K562 (cell line): ENCODE measurements around the gene PAM. TPM values are rescaled to one million over a fixed set of nuclear protein-coding genes. Genes with fewer than 3 reads are reported as not detected.
A peak's percentile ranks its signal among the peaks of the same experiment; 100 is the strongest.

Source experiments
- ATAC-seq: fragments of 200-7000 bp; cut with Tn5 transposase; 3 replicates; pipeline ENCODE4 v1.9.1; 2020; ENCODE audit warnings: moderate library complexity
- BruUV-seq: library from RNA; stranded (reverse); fragments of 400-500 nt; replicated peaks from 2 replicates; lab custom pipeline; 2021; lab: Mats Ljungman, UMichigan
- CTCF ChIA-PET: fragments of 300-600 bp; formaldehyde crosslinking; extraction: SDS; loops from one replicate; lab custom pipeline; 2021; ENCODE audit warnings: low intra/inter-chr PET ratio; lab: Yijun Ruan, JAX
- POLR2A ChIA-PET: fragments of 300-600, 350-650 bp; sonication (Branson Sonifier 250); formaldehyde crosslinking; extraction: SDS; loops from one replicate; lab custom pipeline; 2021; ENCODE audit warnings: antibody characterized with exemption, inconsistent platforms; lab: Yijun Ruan, JAX
- DNase-seq, 4 experiments: peaks; one replicate each; pipeline versions ENCODE4 v3.0.0 to v3.0.0-alpha.2; 2011 to 2018; ENCODE audit warnings: low spot score in 3 of 4, mixed read lengths in 3 of 4; ENCODE audit errors: extremely low read depth in 1 of 4
- FAIRE-seq: peaks from 2 replicates; lab custom pipeline; 2011; peaks lifted over from hg19 to GRCh38; lab: Jason Lieb, UNC
- H2AFZ ChIP-seq: 2 replicates; pipeline ENCODE4 v1.6.0; 2011; ENCODE audit warnings: low read depth, low read length, control low read depth, inconsistent platforms
- H3K27ac ChIP-seq: fragments of 200-600 bp; 3 replicates; pipeline ENCODE4 v1.8.0; 2011; ENCODE audit warnings: low read depth, mild to moderate bottlenecking, control low read depth, inconsistent platforms, low read length, moderate library complexity, mixed read lengths; ENCODE audit errors: extremely low read depth
- H3K27me3 ChIP-seq, 2 experiments: fragments of 300-600 bp in 1 of 2; 2 replicates in 1 of 2; 3 replicates in 1 of 2; pipeline versions ENCODE4 v1.6.0 to v1.8.0; 2011; ENCODE audit warnings: inconsistent platforms in 2 of 2, low read length in 2 of 2, mild to moderate bottlenecking in 1 of 2, mixed read lengths in 1 of 2, moderate library complexity in 1 of 2; ENCODE audit not compliant: control insufficient read depth in 2 of 2, insufficient read depth in 2 of 2
- H3K36me3 ChIP-seq: fragments of 300-600 bp; 3 replicates; pipeline ENCODE4 v1.8.0; 2011; ENCODE audit warnings: mild to moderate bottlenecking, low read length, inconsistent platforms; ENCODE audit not compliant: control insufficient read depth, insufficient read depth
- H3K4me1 ChIP-seq, 2 experiments: fragments of 200-600 bp in 1 of 2; replicated peaks in 1 of 2; 2 replicates in 1 of 2; 3 replicates in 1 of 2; pipeline versions ENCODE4 v1.5.1 to v1.8.0; 2011; ENCODE audit warnings: inconsistent platforms in 2 of 2, low read length in 2 of 2, mild to moderate bottlenecking in 1 of 2, mixed read lengths in 1 of 2, moderate library complexity in 1 of 2; ENCODE audit not compliant: control insufficient read depth in 2 of 2, insufficient read depth in 2 of 2
- H3K4me2 ChIP-seq: 2 replicates; pipeline ENCODE4 v1.6.1; 2011; ENCODE audit warnings: low read length, control low read depth, inconsistent platforms, mixed read lengths; ENCODE audit not compliant: insufficient read depth
- H3K4me3 ChIP-seq: fragments of 200-600 bp; sonication (generic), shearing (Covaris generic); 2 replicates; pipeline ENCODE4 v1.5.1; 2016; ENCODE audit warnings: control low read depth, inconsistent platforms
- H3K79me2 ChIP-seq: fragments of 200-600 bp; 3 replicates; pipeline ENCODE4 v1.8.0; 2011; ENCODE audit warnings: low read length, inconsistent platforms; ENCODE audit not compliant: control insufficient read depth, insufficient read depth
- H3K9ac ChIP-seq, 2 experiments: 2 replicates each; pipeline versions ENCODE4 v1.6.0 to v1.6.1; 2011; ENCODE audit warnings: low read depth in 2 of 2, low read length in 2 of 2, control low read depth in 1 of 2, inconsistent platforms in 1 of 2, mild to moderate bottlenecking in 1 of 2, mixed read lengths in 1 of 2; ENCODE audit not compliant: insufficient read depth in 1 of 2
- H3K9me1 ChIP-seq: one replicate; pipeline ENCODE4 v1.6.0; 2011; ENCODE audit warnings: inconsistent platforms, mild to moderate bottlenecking, low read length, moderate library complexity; ENCODE audit not compliant: control insufficient read depth, insufficient read depth
- H3K9me3 ChIP-seq: replicated peaks from 2 replicates; pipeline ENCODE4 v1.5.1; 2011; ENCODE audit warnings: low read depth, low read length, inconsistent platforms; ENCODE audit not compliant: control insufficient read depth, insufficient read depth
- H4K20me1 ChIP-seq: replicated peaks from 2 replicates; pipeline ENCODE4 v1.6.1; 2011; ENCODE audit warnings: low read length, inconsistent platforms, mixed read lengths; ENCODE audit not compliant: control insufficient read depth, insufficient read depth
- BRF1 ChIP-seq: IDR thresholded peaks from 3 replicates; pipeline ENCODE4 v1.6.1; 2011; ENCODE audit warnings: borderline replicate concordance, mild to moderate bottlenecking; ENCODE audit not compliant: insufficient read length; ENCODE audit errors: extremely low read depth
- CTBP1 ChIP-seq: fragments of 450-650 bp; IDR thresholded peaks from 2 replicates; pipeline ENCODE4 v1.6.1; 2016; ENCODE audit warnings: borderline replicate concordance
- NFIC ChIP-seq: fragments of 450-650 bp; IDR thresholded peaks from 2 replicates; pipeline ENCODE4 v1.6.1; 2017; ENCODE audit warnings: mild to moderate bottlenecking, inconsistent platforms
- POLR2G ChIP-seq: fragments of 200-400 bp; formaldehyde crosslinking; IDR thresholded peaks from 2 replicates; pipeline ENCODE4 v1.6.1; 2017; ENCODE audit warnings: low read depth, mild to moderate bottlenecking, antibody characterized with exemption, low read length, moderate library complexity
- ZNF507 ChIP-seq: conservative IDR thresholded peaks from 2 replicates; pipeline ENCODE4 v1.6.1; 2017; ENCODE audit warnings: missing genetic modification characterization, missing compliant biosample characterization
- ZSCAN29 ChIP-seq: fragments of 450-650 bp; IDR thresholded peaks from 2 replicates; pipeline ENCODE4 v1.6.1; 2017
- WGBS: fragments of 100-300 bp; shearing (Covaris generic); methylation state at CpG from one replicate; pipeline ENCODE4 v1.1.6; 2016; ENCODE audit warnings: low coverage, mixed read lengths; ENCODE audit not compliant: insufficient coverage; ENCODE audit errors: missing lambda C conversion rate; 5-methylcytosine and 5-hydroxymethylcytosine counted together
- in situ Hi-C: fragments of 300-500 bp; cut with MboI; formaldehyde crosslinking; loops from 4 replicates; pipeline ENCODE4 v1.15.0; 2018; ENCODE audit warnings: inconsistent platforms, mixed read lengths
- intact Hi-C: fragments of 100-400 bp; cut with micrococcal nuclease; formaldehyde crosslinking; loops from 2 replicates; pipeline ENCODE4 v1.14.2; 2022
- polyA plus RNA-seq, 8 experiments: library from polyadenylated mRNA; depleted of rRNA in 4 of 8; stranded (reverse) in 5 of 8; unstranded in 3 of 8; fragments of >200 nt; fragmentation: Nextera tagmentation in 2 of 8; fragmentation: Illumina TruSeq in 1 of 8; extraction: Ambion mirVana in 2 of 8; extraction: Trizol in 1 of 8; gene quantifications; 2 replicates each; pipeline versions ENCODE4 v1.2.1 to v1.2.3, GENCODE V29; 2011 to 2014; ENCODE audit warnings: inconsistent platforms in 1 of 8, missing spikeins in 1 of 8
- total RNA-seq, 7 experiments: library from RNA; depleted of rRNA in 6 of 7; stranded (reverse); fragments of >200 nt in 6 of 7; fragmentation: Illumina TruSeq in 2 of 7; extraction: Trizol in 2 of 7; gene quantifications; 2 replicates each; pipeline versions ENCODE4 v1.2.1 to v1.2.3, GENCODE V29; 2011 to 2021; ENCODE audit warnings: low replicate concordance in 1 of 7
- TF ChIP-seq, protein P1 (sequence below), 2 experiments: fragments of 150-350 bp in 1 of 2; IDR thresholded peaks; 2 replicates each; pipeline ENCODE4 v1.6.1; 2012 to 2016; ENCODE audit warnings: low read depth in 2 of 2, low read length in 2 of 2, mild to moderate bottlenecking in 1 of 2, moderate library complexity in 1 of 2

Gene PAM
- total and polyA plus RNA-seq, 9 of the 15 experiments (the other 6 are each of a cell fraction or from before 2014, with no cell fraction given): 0.39 to 3.1 (median 0.77) TPM

DNA sequence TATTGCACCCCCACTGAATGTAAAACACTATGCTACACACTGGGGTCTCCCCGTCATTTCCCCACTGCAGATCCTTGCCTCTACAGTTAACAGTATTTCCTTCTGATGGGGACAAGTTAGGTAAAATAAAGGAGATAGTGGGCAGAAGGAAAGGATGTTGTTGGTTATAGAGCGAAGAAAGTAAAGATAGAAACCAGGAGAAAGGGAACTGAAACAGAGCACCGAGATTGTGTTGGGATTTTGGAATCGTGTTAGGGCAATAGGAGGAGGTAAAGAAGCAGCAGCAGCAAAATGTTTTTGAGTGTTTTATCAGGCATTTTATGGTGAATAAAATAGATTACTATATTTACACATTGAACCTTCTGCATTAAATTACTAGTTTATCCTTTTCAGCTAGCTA is 60.0 kb downstream of the PAM start (continued):
- TF ChIP-seq, protein P1, sequence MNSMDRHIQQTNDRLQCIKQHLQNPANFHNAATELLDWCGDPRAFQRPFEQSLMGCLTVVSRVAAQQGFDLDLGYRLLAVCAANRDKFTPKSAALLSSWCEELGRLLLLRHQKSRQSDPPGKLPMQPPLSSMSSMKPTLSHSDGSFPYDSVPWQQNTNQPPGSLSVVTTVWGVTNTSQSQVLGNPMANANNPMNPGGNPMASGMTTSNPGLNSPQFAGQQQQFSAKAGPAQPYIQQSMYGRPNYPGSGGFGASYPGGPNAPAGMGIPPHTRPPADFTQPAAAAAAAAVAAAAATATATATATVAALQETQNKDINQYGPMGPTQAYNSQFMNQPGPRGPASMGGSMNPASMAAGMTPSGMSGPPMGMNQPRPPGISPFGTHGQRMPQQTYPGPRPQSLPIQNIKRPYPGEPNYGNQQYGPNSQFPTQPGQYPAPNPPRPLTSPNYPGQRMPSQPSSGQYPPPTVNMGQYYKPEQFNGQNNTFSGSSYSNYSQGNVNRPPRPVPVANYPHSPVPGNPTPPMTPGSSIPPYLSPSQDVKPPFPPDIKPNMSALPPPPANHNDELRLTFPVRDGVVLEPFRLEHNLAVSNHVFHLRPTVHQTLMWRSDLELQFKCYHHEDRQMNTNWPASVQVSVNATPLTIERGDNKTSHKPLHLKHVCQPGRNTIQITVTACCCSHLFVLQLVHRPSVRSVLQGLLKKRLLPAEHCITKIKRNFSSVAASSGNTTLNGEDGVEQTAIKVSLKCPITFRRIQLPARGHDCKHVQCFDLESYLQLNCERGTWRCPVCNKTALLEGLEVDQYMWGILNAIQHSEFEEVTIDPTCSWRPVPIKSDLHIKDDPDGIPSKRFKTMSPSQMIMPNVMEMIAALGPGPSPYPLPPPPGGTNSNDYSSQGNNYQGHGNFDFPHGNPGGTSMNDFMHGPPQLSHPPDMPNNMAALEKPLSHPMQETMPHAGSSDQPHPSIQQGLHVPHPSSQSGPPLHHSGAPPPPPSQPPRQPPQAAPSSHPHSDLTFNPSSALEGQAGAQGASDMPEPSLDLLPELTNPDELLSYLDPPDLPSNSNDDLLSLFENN (IDR thresholded peaks at IDR 0.05; ENCODE audit: low read depth in 2 of 2, low read length in 2 of 2): no peak
- TF ChIP-seq POLR2G (no peak), CTBP1 (no peak)

DNA sequence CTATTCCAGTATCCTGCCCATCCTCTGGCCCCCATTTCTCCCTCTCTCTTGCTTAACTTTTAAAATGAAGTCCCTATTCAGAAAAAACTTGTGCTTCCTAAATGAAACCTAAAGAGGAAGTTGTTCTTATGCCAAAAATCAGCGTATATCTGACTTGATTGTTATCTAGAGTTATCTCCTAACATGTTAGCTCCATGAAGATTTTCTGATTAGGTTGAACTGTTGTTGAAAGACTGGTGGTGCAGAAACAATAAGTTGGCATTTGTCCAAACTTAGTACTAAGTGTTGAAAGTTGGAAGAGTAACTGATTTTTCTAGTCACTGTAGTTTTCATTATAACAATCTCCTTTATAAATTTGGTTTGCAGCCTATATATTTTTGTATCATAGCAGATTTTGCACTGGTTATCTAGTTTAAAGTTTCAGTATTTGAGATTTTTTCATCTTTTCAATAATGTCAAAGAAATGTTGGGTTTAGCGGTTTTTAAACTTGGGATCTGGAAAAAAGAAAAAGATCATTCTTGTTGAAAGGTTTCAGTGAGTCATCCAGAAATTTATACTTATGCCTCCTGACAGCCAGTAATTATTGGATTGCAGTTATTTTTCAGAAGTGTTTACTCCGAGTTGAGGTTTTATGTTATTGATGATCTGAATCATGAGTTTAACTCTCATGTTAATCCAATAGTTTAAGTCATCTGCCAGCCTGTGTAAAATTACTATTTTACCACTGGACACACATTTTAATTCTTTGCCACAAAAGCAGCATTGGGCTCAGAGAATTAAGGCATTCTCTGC is 60.6 kb downstream of the PAM start:
- ChIA-PET POLR2A (interaction anchor here (0.6 kb wide), 1 partner anchor 45 kb away, joined by 3 read pairs; no protein-coding TSS in a partner anchor), CTCF (no interaction called here)
- no peaks in the 10 kb centered on the region for H4K20me1 ChIP-seq
- no peak overlapping the region for H3K27ac ChIP-seq
- no peaks in the 10 kb centered on the region for H3K9me1 ChIP-seq
- no peak overlapping the region for H2AFZ ChIP-seq
- in situ Hi-C loops: no loop called here
- H3K4me3 ChIP-seq: no peak overlapping the region
- ATAC-seq (no peak), DNase-seq (no peak), FAIRE-seq (no peak)
- H3K27me3 ChIP-seq: no peaks in the 10 kb centered on the region
- H3K9ac ChIP-seq: no peak overlapping the region
- BruUV-seq: no TSS peak
- H3K4me2 ChIP-seq: no peak overlapping the region
- no peaks in the 10 kb centered on the region for H3K79me2 ChIP-seq
- intact Hi-C loops: no loop called here
- H3K36me3 ChIP-seq: no peaks in the 10 kb centered on the region
- H3K4me1 ChIP-seq: no peaks in the 10 kb centered on the region
- TF ChIP-seq ZSCAN29: no peak
- peak; percentile 43 for TF ChIP-seq NFIC
- no peak for TF ChIP-seq BRF1
- no peak for TF ChIP-seq ZNF507 (tag)
- TF ChIP-seq, all 486 proteins: peak for 1
- H3K9me3 ChIP-seq: no peaks in the 10 kb centered on the region
- WGBS: 2% methylated on average over 3 of the region's 3 CpGs
